K562 (cell line): ENCODE results near the gene POMZP3. TPM values are rescaled to one million over a fixed set of nuclear protein-coding genes. Genes with fewer than 3 reads are reported as not detected.
A peak's percentile ranks its signal among the peaks of the same experiment; 100 is the strongest.
"Not testable (repeated sequence)": the region's sequence is repeated elsewhere in the genome, so short reads cannot be mapped to it uniquely, and the experiment has no call there.

Experiments
- ATAC-seq: fragments of 200-7000 bp; cut with Tn5 transposase; 3 replicates; pipeline ENCODE4 v1.9.1; 2020; ENCODE audit warnings: moderate library complexity
- BruUV-seq: library from RNA; stranded (reverse); fragments of 400-500 nt; replicated peaks from 2 replicates; lab custom pipeline; 2021; lab: Mats Ljungman, UMichigan
- CTCF ChIA-PET: fragments of 300-600 bp; formaldehyde crosslinking; extraction: SDS; loops from one replicate; lab custom pipeline; 2021; ENCODE audit warnings: low intra/inter-chr PET ratio; lab: Yijun Ruan, JAX
- POLR2A ChIA-PET: fragments of 300-600, 350-650 bp; sonication (Branson Sonifier 250); formaldehyde crosslinking; extraction: SDS; loops from one replicate; lab custom pipeline; 2021; ENCODE audit warnings: antibody characterized with exemption, inconsistent platforms; lab: Yijun Ruan, JAX
- DNase-seq, 4 experiments: peaks; one replicate each; pipeline versions ENCODE4 v3.0.0 to v3.0.0-alpha.2; 2011 to 2018; ENCODE audit warnings: low spot score in 3 of 4, mixed read lengths in 3 of 4; ENCODE audit errors: extremely low read depth in 1 of 4
- FAIRE-seq: peaks from 2 replicates; lab custom pipeline; 2011; peaks lifted over from hg19 to GRCh38; lab: Jason Lieb, UNC
- H2AFZ ChIP-seq: 2 replicates; pipeline ENCODE4 v1.6.0; 2011; ENCODE audit warnings: low read depth, low read length, control low read depth, inconsistent platforms
- H3K27ac ChIP-seq: fragments of 200-600 bp; 3 replicates; pipeline ENCODE4 v1.8.0; 2011; ENCODE audit warnings: low read depth, mild to moderate bottlenecking, control low read depth, inconsistent platforms, low read length, moderate library complexity, mixed read lengths; ENCODE audit errors: extremely low read depth
- H3K27me3 ChIP-seq, 2 experiments: fragments of 300-600 bp in 1 of 2; 2 replicates in 1 of 2; 3 replicates in 1 of 2; pipeline versions ENCODE4 v1.6.0 to v1.8.0; 2011; ENCODE audit warnings: inconsistent platforms in 2 of 2, low read length in 2 of 2, mild to moderate bottlenecking in 1 of 2, mixed read lengths in 1 of 2, moderate library complexity in 1 of 2; ENCODE audit not compliant: control insufficient read depth in 2 of 2, insufficient read depth in 2 of 2
- H3K36me3 ChIP-seq: fragments of 300-600 bp; 3 replicates; pipeline ENCODE4 v1.8.0; 2011; ENCODE audit warnings: mild to moderate bottlenecking, low read length, inconsistent platforms; ENCODE audit not compliant: control insufficient read depth, insufficient read depth
- H3K4me1 ChIP-seq, 2 experiments: fragments of 200-600 bp in 1 of 2; replicated peaks in 1 of 2; 2 replicates in 1 of 2; 3 replicates in 1 of 2; pipeline versions ENCODE4 v1.5.1 to v1.8.0; 2011; ENCODE audit warnings: inconsistent platforms in 2 of 2, low read length in 2 of 2, mild to moderate bottlenecking in 1 of 2, mixed read lengths in 1 of 2, moderate library complexity in 1 of 2; ENCODE audit not compliant: control insufficient read depth in 2 of 2, insufficient read depth in 2 of 2
- H3K4me2 ChIP-seq: 2 replicates; pipeline ENCODE4 v1.6.1; 2011; ENCODE audit warnings: low read length, control low read depth, inconsistent platforms, mixed read lengths; ENCODE audit not compliant: insufficient read depth
- H3K4me3 ChIP-seq: fragments of 200-600 bp; sonication (generic), shearing (Covaris generic); 2 replicates; pipeline ENCODE4 v1.5.1; 2016; ENCODE audit warnings: control low read depth, inconsistent platforms
- H3K79me2 ChIP-seq: fragments of 200-600 bp; 3 replicates; pipeline ENCODE4 v1.8.0; 2011; ENCODE audit warnings: low read length, inconsistent platforms; ENCODE audit not compliant: control insufficient read depth, insufficient read depth
- H3K9ac ChIP-seq, 2 experiments: 2 replicates each; pipeline versions ENCODE4 v1.6.0 to v1.6.1; 2011; ENCODE audit warnings: low read depth in 2 of 2, low read length in 2 of 2, control low read depth in 1 of 2, inconsistent platforms in 1 of 2, mild to moderate bottlenecking in 1 of 2, mixed read lengths in 1 of 2; ENCODE audit not compliant: insufficient read depth in 1 of 2
- H3K9me1 ChIP-seq: one replicate; pipeline ENCODE4 v1.6.0; 2011; ENCODE audit warnings: inconsistent platforms, mild to moderate bottlenecking, low read length, moderate library complexity; ENCODE audit not compliant: control insufficient read depth, insufficient read depth
- H3K9me3 ChIP-seq: replicated peaks from 2 replicates; pipeline ENCODE4 v1.5.1; 2011; ENCODE audit warnings: low read depth, low read length, inconsistent platforms; ENCODE audit not compliant: control insufficient read depth, insufficient read depth
- H4K20me1 ChIP-seq: replicated peaks from 2 replicates; pipeline ENCODE4 v1.6.1; 2011; ENCODE audit warnings: low read length, inconsistent platforms, mixed read lengths; ENCODE audit not compliant: control insufficient read depth, insufficient read depth
- ZNF263 ChIP-seq: sonication (generic); formaldehyde crosslinking; IDR thresholded peaks from 2 replicates; pipeline ENCODE4 v1.8.0; 2022; ENCODE audit warnings: mild to moderate bottlenecking, missing genetic modification reagents, borderline replicate concordance
- WGBS: fragments of 100-300 bp; shearing (Covaris generic); methylation state at CpG from one replicate; pipeline ENCODE4 v1.1.6; 2016; ENCODE audit warnings: low coverage, mixed read lengths; ENCODE audit not compliant: insufficient coverage; ENCODE audit errors: missing lambda C conversion rate; 5-methylcytosine and 5-hydroxymethylcytosine counted together
- in situ Hi-C: fragments of 300-500 bp; cut with MboI; formaldehyde crosslinking; loops from 4 replicates; pipeline ENCODE4 v1.15.0; 2018; ENCODE audit warnings: inconsistent platforms, mixed read lengths
- intact Hi-C: fragments of 100-400 bp; cut with micrococcal nuclease; formaldehyde crosslinking; loops from 2 replicates; pipeline ENCODE4 v1.14.2; 2022
- polyA plus RNA-seq, 8 experiments: library from polyadenylated mRNA; depleted of rRNA in 4 of 8; stranded (reverse) in 5 of 8; unstranded in 3 of 8; fragments of >200 nt; fragmentation: Nextera tagmentation in 2 of 8; fragmentation: Illumina TruSeq in 1 of 8; extraction: Ambion mirVana in 2 of 8; extraction: Trizol in 1 of 8; gene quantifications; 2 replicates each; pipeline versions ENCODE4 v1.2.1 to v1.2.3, GENCODE V29; 2011 to 2014; ENCODE audit warnings: inconsistent platforms in 1 of 8, missing spikeins in 1 of 8
- total RNA-seq, 7 experiments: library from RNA; depleted of rRNA in 6 of 7; stranded (reverse); fragments of >200 nt in 6 of 7; fragmentation: Illumina TruSeq in 2 of 7; extraction: Trizol in 2 of 7; gene quantifications; 2 replicates each; pipeline versions ENCODE4 v1.2.1 to v1.2.3, GENCODE V29; 2011 to 2021; ENCODE audit warnings: low replicate concordance in 1 of 7

POMZP3 gene
- total and polyA plus RNA-seq, 9 of the 15 experiments (the other 6 are each of a cell fraction or from before 2014, with no cell fraction given), result 2.3 to 15.8 (median 4.0) TPM

GRCh38 chr7:76591602-76592304 is 35.3 kb downstream of the POMZP3 start:
- intact Hi-C loops, H3K27ac ChIP-seq, H2AFZ ChIP-seq, H3K9ac ChIP-seq, H4K20me1 ChIP-seq, CTCF ChIA-PET, DNase-seq, BruUV-seq, H3K9me1 ChIP-seq, H3K27me3 ChIP-seq, H3K4me3 ChIP-seq, FAIRE-seq, H3K4me2 ChIP-seq, H3K4me1 ChIP-seq, H3K9me3 ChIP-seq, in situ Hi-C loops, POLR2A ChIA-PET: not testable (repeated sequence)
- peak; percentile 23; the same call in 1 of the 3 replicates for ATAC-seq
- Histone ChIP-seq H3K79me2 (peaks cover 21% of the 10 kb centered on the region), H3K36me3 (peaks cover 21% of the 10 kb centered on the region; the same call in 2 of the 3 replicates)
- TF ChIP-seq ZNF263 (CRISPR knock-in tag), result peak; percentile 46; the same call in 1 of the 2 replicates
- WGBS, result 77% methylated on average over 2 of the region's 2 CpGs

GRCh38 chr7:76591033-76591432 is 36.0 kb downstream of the POMZP3 start:
- H3K9me3 ChIP-seq, FAIRE-seq, DNase-seq, H3K27ac ChIP-seq, H3K9ac ChIP-seq, H2AFZ ChIP-seq, H4K20me1 ChIP-seq, H3K9me1 ChIP-seq, BruUV-seq, H3K27me3 ChIP-seq, in situ Hi-C loops, H3K4me1 ChIP-seq, CTCF ChIA-PET, POLR2A ChIA-PET, intact Hi-C loops, H3K4me2 ChIP-seq, ATAC-seq, H3K4me3 ChIP-seq: not testable (repeated sequence)
- 100% methylated on average over 2 of the region's 3 CpGs for WGBS
- Histone ChIP-seq H3K36me3 (peaks cover 21% of the 10 kb centered on the region; the same call in 2 of the 3 replicates), H3K79me2 (peaks cover 28% of the 10 kb centered on the region)

GRCh38 chr7:76588586-76588985 is 38.5 kb downstream of the POMZP3 start:
- POLR2A ChIA-PET, H3K4me3 ChIP-seq, DNase-seq, H3K9ac ChIP-seq, in situ Hi-C loops, BruUV-seq, intact Hi-C loops, FAIRE-seq, H3K27me3 ChIP-seq, H4K20me1 ChIP-seq, CTCF ChIA-PET, H3K27ac ChIP-seq, ATAC-seq, H3K4me2 ChIP-seq, H3K4me1 ChIP-seq, H3K9me3 ChIP-seq, H3K9me1 ChIP-seq, H2AFZ ChIP-seq: not testable (repeated sequence)
- WGBS, result no CpG with 5 or more reads among the region's 1 CpG
- peaks cover 43% of the 10 kb centered on the region for H3K79me2 ChIP-seq
- H3K36me3 ChIP-seq, result peaks cover 26% of the 10 kb centered on the region
